Activated effector memory CD4-positive, alpha-beta T cell treated with Interleukin-2 at 50 U/mL for 16 hours (primary cell): ENCODE results near the gene CELF4.
"Not testable (repeated sequence)": the region's sequence is repeated elsewhere in the genome, so short reads cannot be mapped to it uniquely, and the experiment has no call there.

Source experiments
- DNase-seq: peaks from one replicate; pipeline ENCODE4 v3.0.0-alpha.2; 2020

Gene CELF4

DNA sequence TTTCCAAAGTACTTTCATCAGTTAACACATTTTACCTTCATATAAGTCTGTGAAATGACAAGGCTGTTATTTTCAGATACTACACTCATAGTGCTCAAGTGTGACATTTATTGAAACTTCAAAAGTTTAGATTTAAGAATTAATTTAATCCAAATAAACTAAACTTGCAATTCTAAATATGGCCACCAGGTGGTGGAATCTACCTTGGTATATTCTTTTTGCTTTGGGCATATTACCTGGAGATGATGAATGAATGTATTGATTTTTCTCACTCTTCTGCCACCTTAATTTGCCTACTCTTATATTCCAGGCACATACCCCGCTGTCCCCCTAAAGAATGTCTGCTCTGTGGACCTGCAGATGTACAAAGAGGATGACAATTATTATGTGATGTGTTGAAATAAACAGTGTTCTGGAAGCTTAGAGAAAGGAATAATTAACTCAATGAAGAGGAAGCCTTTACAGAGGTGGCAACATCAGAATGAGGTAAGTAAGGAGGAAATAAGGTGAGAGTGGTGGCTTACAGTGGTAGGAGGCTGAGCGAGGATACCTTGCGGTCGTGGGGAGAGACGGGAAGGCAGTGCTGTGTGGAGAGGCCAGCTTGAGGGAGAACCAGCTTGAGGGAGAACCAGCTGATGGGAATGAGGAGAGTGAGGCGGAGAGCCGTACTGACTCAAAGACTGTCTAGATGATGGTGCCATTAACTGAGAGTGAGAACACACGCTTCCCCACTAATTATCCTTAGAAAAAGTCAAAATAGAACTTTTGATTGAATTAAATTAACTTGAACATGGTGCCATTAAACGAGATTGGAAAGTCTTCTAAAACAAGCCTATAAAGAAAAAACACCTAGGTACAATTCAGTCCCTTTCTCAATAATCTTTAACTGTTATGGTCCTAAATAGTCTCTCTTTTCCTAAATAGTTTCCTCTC lies 179.5 kb downstream of the CELF4 start:
- no peak for DNase-seq

DNA sequence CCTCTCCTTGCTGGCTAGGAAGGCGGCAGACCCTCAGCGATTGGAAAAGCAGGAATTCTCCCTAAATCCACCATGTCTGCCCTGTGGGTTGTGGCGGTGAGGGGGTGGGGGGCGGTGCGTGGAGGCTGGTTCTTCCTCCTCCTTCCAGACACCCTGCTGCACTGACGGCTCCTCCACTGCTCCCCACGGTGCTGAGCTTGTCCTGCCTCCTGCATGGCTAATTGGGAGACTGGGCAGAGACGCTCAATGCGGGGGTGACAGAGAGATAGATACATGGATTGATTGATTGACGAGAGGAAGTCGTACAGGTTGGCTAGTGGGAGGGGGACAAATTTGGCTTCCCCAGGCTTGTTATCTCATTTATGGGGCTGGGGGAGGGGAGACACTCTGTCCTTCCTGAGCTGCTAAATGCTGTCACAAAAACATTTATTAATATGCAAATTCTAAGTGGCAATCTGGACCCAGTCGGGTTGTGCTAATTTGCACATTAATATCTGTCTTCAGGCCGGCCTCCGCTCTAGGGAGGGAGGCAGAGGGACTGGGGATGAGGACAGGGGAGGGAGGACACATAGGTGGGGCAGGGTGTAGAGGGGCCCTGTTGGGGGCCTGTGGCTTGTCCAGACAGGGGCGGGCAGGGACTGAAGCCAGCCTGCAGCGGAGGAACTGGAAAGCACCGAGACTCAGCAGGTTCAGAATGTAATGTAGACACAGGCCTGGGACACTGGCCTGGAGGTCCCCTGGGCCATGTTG lies 181.6 kb downstream of the CELF4 start:
- DNase-seq, result no peak

DNA sequence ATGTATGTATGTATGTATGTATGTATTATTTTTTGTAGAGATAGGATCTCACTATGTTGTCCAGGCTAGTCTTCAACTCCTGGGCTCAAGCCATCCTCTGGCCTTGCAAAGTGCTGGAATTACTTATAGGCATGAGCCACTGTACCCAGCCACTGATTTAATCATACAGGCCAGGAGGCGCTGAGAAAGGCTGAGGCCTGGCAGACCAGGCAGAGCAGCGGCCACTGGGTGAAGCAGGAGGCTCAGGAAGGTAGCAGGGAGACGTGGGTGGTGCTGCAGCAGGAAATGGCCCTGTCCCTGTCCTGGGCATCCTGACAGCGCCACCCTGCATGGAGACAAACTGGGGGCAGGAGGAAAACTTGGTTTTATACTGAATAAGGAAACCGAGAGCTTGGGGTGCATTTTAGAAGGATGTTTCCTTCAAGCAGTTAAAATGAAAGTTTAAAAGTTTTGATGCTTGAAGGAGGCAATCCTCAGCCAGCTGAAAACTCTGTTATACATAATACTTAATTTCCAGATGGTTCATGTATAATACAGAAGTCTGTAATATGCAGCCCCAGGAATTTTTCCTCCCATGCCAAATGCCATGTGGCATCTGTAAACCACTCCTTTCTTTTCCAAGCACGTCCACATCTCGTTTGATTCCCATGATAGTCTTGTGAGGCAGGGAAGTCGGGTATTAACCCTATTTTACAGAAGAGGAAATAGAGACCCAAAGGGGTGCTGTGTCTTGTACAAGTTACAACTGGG lies 182.4 kb downstream of the CELF4 start:
- no peak for DNase-seq

DNA sequence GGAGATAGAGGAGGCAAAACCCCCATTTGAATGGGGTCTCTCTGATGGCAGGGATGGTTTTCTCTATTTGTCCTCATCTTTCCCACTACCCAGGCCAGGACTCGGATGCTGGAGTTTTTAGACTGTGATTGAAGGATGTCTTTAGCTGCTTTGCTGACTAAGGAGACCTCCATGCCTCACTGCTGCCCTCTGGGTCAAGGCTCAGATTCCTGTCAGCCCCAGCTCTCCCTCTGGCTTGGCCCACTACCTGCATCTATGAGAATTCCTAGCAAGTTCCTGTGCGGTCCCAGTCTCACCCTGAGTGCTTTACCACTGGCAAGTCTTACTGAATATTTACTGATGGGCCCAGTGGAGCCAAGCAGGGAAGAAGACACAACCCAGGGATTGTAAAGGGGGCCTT lies 184.0 kb downstream of the CELF4 start:
- no peak for DNase-seq

DNA sequence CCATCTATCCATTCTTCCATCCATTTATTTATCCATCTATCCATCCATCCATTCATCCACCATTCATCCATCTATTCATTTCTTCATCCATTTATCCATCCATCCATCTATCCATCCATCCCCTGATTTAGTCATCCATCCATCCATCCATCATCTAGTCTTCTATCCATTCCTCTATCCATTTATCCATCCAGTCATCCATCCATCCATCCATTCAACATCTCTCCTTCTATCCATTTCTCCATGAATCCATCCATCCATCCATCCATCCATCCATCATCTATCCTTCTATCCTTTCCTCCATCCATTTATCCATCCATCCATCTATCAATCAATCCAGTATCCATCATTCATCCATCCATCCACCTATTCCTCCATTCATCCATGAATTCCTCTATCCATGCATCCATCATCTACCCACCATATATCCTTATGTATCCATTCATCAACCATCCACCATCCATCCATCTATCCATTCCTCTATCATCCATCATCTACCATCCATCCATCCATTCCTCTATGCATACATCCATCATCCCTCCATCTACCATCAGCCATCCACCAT lies 185.0 kb downstream of the CELF4 start:
- no peak for DNase-seq

DNA sequence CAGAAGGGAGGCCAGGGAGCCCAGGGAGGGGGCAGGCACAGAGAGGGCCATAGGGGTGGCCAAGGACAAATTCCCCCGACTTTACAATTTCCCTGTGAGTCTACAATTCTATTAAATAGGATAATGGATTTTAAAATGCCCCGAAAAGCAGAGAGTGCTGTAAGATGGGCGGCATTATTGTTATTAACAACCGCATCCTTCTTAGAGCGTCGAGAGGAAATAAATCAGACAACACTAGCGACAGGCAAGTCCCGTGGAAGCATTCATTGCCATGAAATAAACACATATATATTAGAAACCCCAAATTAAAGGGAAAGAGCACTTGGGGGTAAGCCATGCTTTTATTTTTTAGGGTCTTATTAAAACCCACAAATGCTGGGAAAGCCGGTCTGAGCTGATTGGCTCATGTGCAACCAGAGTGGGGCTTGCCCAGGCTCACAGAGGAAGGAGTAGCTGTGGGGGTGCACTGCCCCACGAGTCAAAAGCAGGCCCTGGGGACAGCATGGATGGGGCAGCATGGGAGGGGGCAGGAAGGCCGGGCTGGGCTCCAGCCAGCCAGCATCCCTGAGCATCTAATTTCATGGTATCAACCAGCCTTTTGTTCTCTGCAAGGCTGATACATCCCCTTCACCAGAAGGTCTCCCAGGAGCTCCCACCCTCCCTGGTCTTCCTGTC lies 187.1 kb downstream of the CELF4 start:
- DNase-seq, result no peak

DNA sequence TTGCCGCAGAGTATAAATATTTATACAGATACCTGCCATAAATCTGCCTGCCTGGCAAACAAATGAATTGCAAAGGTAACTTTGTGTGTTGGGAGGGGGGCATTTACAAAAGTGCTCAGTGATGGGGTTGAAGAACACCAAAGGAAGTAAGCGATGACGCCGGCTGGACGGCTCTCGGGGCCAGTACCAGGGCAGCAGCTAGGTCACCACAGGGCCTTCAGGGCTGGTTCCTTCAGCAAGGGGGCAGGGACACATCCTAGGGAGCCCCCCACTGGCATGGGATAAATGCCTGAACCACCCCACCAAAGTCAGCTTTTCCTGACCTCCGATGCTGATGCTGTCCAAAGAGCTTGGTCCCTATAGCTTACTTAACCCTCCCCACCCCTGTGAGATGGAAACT lies 190.4 kb downstream of the CELF4 start:
- no peak for DNase-seq

DNA sequence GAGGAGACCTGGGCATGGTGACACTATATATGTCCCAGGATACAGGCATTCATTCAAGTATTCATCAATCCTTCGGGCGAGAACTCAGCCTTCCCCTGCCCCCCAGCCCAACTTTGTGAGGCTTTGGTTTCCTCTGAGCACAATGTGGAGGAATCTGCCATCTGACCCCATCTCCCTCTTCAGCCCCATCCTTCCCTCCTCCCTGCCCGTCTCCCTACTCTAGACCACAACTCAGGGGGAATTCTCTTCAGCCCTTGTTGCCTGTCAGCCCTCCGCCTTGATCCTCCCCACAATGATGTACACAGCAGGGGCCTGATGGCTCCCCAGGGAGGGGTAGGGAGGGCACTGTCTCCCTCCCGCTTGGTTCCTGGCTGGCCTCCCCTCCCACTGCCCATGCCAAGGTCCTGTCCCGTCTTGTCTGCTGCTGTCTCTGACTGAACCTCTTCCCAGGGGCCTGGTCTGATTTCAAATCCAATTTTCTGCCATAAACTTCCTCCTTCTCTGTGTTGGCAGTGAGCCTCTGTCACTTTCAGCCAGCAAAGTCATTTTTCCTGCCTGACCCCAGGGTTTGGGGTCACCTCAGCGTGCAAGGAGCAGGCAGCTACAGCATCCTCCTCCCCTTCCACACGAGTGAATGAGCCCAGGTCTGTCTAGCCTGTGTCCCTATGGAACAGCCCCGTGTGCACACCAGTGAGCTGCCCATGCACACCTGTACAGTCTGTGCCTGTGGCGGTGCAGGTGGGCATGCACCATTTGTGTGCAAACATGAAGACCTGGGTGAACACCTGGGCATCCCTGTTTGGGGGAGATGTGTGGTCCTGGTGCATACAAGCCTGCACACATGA lies 197.3 kb downstream of the CELF4 start:
- DNase-seq, result no peak

DNA sequence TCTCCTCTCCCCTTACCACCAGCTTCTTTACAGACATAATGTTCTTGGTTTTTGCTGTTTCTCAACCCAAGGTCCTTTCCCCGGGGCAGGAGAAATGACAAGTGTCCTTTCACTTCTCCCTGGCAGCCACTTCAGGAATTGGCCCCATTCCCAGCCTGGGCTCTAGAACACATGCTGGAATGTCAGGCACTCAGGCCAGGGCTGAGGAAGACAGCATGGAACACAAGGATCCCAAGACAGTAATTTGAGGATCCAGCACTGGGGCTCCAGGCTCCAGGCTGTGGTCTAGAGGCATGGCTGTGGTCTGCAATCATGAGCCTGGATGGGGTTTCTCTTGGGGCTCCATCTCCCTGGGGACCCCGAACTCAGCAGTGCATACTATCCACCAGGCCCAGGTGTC lies 201.4 kb downstream of the CELF4 start:
- no peak for DNase-seq

DNA sequence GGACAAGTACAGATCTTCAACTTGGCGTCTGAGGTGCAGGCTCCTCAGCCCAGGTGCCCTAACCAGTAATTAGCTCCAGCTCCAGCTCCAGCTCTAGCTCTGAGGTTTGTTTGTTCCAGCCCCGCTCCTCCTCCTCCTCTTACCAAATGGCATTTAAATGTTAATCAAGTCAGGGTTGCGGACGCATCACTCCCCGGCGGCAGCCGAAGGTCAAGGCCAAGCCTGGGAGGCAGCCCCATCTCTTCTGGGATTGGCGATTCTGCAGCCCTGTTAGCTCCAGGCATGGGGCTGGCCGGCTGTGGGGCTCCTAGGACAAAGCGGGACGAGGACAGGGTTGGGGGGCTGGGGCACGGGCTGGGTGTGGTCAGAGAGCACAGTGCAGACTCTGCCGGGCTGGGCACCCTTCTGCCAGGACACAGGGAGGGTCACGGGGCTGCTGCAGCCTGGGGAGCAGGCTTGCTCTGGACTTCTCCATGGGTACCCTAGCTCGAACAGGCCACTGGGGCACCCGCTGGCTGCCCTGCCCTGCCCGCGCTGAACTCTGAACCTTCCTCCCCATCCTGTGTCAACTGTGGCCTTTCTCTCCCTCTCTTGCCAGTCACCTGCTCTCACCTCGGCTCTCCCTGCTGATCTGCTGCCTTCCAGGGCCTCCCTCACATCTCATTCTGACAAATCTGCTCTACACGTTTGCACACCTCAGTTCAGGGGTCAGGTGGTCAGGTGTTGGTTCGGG lies 203.3 kb downstream of the CELF4 start:
- no peak for DNase-seq

DNA sequence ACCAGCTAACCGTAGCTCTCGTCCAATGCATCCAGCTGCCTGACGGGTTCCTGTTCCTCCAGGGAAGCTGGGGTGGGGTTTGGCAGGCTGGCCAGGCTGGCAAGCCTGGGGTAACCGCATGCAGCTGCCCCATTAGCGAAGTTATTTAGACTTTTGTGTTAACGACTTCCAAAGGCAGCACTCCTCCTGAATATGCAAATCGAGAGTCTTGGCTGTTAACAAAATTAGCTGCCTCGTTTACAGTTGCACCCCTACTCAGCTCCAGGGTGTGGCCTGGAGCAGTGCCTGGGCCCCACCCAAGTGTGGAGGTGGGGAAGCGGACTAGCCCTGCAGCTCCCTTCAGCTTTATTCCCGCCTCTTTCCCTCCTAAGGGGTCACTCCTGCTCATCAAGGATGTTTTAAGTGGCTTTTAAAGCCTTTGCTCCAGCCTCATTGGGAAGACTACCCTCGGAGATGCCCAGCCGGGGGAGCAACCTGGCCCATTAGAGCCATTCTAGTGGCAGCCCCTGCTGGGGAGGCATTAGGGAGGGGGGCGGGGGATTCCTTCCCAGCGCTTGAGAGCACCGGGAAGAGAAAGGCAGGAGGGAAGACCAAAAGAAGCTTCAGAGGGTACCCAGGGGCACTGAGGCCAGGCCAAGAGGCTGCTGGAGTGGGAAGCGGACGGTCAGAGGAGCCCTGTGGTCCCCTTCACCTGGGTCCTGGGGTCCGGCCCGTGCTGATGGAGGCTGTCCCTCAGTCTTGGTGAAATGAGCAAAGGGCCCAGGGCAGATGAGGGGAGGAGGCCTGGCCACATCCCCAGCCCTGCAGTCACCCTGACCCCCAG lies 204.1 kb downstream of the CELF4 start:
- DNase-seq, result no peak

DNA sequence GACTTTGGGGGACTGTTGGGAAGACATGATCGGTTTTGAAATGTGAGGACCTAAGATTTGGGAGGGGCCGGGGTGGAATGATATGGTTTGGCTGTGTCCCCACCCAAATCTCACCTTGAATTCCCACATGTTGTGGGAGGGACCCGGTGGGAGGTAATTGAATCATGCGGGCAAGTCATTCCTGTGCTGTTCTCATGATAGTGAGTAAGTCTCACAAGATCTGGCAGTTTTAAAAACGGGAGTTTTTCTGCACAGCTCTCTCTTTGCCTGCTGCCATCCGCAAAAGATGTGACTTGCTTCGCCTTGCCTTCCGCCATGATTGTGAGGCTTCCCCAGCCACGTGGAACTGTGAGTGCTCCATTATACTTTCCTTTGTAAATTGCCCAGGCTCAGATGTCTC lies 207.5 kb downstream of the CELF4 start:
- not testable (repeated sequence) for DNase-seq

DNA sequence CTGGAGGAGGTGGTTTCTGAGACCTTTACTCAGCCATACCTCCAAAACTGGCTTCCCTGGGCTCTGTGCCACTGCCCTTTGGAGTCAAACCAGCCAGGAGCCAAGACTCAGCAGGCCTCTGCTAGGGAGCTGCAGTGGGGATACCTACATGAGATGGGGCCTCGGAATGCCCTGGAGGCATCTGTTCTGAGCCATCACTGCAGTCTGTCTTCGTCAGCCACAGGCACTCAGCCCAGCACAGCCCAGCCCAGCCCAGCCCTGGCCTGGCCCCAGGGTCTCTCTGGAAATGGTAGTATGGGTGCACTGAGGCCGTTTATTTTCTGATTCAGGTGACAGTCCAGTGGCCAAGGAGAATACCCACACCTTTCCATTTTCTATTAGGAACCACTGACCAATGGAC lies 209.8 kb downstream of the CELF4 start:
- DNase-seq, result no peak

DNA sequence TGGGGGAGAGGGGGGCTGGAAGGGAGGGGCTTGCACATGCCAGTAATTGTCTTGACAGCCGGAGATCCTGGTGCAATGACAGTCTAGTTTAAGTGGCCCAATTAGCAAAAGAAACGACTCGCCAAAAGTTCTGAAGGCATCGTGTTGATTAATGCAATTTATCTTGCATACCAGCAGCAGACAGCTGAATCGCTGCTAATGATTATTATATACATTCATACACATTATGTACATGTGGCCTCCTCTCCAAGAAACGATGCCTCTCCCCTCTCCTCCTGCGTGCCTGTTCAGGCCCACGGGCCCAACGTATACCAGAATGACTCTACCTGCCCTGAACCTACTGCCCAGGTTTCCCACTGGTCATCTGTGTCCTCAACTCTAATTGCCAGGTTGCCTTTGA lies 214.5 kb downstream of the CELF4 start:
- DNase-seq, result no peak

DNA sequence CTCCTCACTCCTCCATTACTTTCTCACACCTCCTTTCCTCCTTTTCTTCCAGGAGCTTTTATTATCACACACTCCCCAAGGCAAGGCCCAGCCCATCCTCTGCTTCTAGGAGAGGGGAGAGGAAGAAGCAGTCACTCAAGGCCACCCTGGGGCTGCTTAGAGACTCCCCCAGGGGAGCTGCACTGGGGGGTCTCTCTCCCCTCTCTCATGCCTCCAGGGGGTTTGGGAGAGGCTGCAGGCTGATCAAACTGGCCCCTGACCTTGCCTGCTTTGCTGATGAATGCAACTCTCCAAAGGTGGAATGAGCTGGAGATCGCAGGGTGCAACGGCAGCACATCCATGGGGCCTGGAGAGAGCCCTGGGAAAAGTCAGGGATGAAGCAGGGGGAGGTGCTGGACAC lies 216.9 kb downstream of the CELF4 start:
- DNase-seq, result no peak

DNA sequence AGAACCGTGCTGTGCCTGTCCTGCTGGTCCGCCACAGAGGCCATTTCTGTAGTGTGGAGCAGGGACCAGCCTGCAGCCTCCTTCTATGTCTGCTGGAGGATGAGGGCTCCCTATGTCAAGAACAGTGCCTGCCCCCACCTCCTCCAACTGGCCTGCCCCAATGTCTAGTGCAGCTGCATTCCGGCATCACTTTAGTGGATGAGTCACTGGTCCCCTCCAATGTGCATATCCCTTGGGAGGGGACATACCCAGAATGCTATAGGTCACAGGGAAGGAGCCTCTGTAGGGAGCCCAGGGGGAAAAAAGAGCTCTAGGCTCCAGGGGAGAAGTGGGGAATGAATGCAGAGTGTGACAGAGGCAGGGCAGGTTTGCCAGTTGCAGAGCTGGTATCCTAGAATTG lies 219.6 kb downstream of the CELF4 start:
- DNase-seq, result no peak

DNA sequence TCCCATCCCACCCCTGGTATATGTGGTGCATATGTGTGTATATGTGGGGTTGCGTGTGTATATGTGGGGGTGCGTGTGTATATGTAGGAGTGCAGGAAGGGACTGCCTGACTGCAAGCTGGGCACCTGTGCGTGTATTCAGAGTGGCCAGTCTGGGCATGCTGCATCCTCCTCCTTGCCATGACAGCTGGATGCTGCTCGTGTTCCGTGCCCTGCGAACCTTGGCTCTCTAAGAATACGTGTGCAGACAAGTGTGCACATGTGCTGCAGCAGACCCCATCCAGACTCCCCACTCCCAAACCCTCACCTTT lies 222.1 kb downstream of the CELF4 start:
- DNase-seq, result no peak

DNA sequence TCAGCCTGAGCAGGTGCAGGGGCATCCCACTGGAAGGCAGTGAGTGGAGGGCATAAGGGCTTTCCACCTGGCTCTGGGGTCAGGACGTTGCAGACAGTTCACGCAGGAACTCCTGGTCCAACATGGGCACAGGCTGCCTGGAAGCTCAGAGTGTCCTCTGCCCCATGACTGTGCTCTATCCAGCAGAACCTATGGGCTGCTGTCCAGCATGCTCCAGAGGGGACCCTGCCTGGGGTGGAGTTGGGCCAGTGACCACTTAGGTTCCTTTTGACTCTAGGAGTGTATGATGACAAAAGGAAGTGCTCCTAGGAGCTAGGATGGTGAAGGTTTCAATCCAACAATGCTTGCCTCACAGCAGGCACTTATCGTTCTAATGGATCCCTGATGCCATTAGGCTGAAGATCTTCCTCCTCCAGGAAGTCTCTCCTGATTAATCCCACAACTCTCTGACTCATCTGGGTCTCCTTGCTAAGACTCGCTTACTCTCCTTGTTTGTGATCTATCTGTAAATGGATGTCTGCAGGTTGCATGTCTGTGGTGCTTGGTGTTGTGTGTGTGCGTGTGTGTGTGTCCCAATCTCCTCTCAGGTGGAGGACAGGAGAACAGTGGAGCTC lies 224.0 kb downstream of the CELF4 start:
- no peak for DNase-seq

DNA sequence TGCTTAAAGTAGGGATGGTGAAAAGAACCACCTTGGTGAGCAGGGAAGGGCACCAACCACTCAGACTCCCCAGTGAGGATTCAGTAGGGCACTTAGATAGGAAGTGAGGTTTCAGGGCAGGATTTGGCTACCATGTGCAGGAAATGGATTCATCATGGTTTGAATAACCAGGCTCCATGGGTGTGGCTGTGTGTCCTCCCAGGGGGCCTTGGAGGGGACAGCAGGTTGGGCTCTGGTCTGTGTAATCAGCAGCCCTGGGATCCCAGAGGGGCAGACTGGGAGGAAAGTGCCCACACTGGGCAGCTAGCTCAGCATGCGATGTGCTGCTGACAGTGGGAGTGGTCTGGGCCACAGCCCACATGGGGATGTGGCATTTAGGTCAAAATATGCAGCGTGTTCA lies 224.6 kb downstream of the CELF4 start:
- no peak for DNase-seq
